Measurements from ENCODE around the gene SLC25A21. TPM values are rescaled to one million over a fixed set of nuclear protein-coding genes. Genes with fewer than 3 reads are reported as not detected.
"Not testable (repeated sequence)": the region's sequence is repeated elsewhere in the genome, so short reads cannot be mapped to it uniquely, and the experiment has no call there.

Gene SLC25A21
- polyA plus RNA-seq, 1 experiment: 1.5 TPM

- TF ChIP-seq CTCF (IDR thresholded peaks at IDR 0.05; ENCODE audit: low read depth, low read length): no peak
- no peaks in the 10 kb centered on the region for H3K9me3 ChIP-seq (ENCODE audit: control insufficient read depth, insufficient read depth, low read length)
- no peak overlapping the region for H3K4me3 ChIP-seq (ENCODE audit: low read depth, low read length)
- H3K27me3 ChIP-seq (ENCODE audit: control insufficient read depth, insufficient read depth, low read length): no peaks in the 10 kb centered on the region
- no peak for DNase-seq (ENCODE audit: low read depth, low spot score)
- H3K27ac ChIP-seq (ENCODE audit: low read depth, low read length): no peak overlapping the region
- ChIA-PET POLR2A (no interaction called here), CTCF (interaction anchor here (1.6 to 1.9 kb wide), 2 partner anchors 27 to 235 kb away, joined by 5 to 6 read pairs; no protein-coding TSS in a partner anchor)
Measured at GRCh38 chr14:36915081-36915480, 257.3 kb downstream of the SLC25A21 start.

- no peak for DNase-seq (ENCODE audit: low read depth, low spot score)
- Histone ChIP-seq H3K27me3 (ENCODE audit: control insufficient read depth, insufficient read depth, low read length) (peaks cover 3% of the 10 kb centered on the region), H3K9me3 (ENCODE audit: control insufficient read depth, insufficient read depth, low read length) (no peaks in the 10 kb centered on the region), H3K4me3 (ENCODE audit: low read depth, low read length) (no peak overlapping the region), H3K27ac (ENCODE audit: low read depth, low read length) (no peak overlapping the region)
- CTCF ChIA-PET: no interaction called here
- POLR2A ChIA-PET: no interaction called here
- no peak for TF ChIP-seq CTCF (IDR thresholded peaks at IDR 0.05; ENCODE audit: low read depth, low read length)
Measured at GRCh38 chr14:36910578-36910977, 261.8 kb downstream of the SLC25A21 start.

DNA sequence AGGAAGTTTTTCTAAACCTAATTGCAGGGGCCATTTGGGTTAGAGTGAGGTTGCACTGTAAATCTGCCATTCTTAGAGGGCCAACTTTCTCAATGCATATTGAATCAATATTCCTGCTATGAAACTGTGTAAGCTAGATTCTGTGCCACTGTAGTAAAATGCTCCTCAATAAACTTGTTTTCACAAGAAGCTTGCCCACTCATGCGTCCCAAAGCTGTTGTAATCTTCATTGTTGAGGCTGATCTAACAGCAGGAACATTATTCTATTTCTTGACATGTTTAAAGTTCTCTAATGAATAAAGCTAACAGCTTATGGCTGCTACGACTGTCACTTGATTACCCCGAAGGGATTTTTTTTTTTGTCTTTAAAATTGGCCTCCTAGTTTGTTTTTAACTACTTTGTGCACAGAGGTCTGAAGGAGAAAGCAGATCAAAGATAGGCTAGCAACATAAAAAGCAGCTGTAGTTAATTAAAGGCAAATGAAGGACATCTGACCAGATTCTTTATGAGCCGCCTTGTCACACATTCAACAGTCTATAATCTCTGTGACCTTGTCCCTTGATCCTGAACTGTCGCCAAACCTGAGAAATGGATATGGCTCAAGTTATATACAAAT lies 267.0 kb downstream of the SLC25A21 start:
- DNase-seq (ENCODE audit: low read depth, low spot score): no peak
- Histone ChIP-seq H3K27me3 (ENCODE audit: control insufficient read depth, insufficient read depth, low read length) (peaks cover 3% of the 10 kb centered on the region), H3K9me3 (ENCODE audit: control insufficient read depth, insufficient read depth, low read length) (no peaks in the 10 kb centered on the region), H3K27ac (ENCODE audit: low read depth, low read length) (no peak overlapping the region), H3K4me3 (ENCODE audit: low read depth, low read length) (no peak overlapping the region)
- no peak for TF ChIP-seq CTCF (IDR thresholded peaks at IDR 0.05; ENCODE audit: low read depth, low read length)
- ChIA-PET CTCF (interaction anchor here (0.6 kb wide), 1 partner anchor 48 kb away, joined by 3 read pairs; no protein-coding TSS in a partner anchor), POLR2A (no interaction called here)

GRCh38 chr14:36901861-36902260 lies 270.5 kb downstream of the SLC25A21 start:
- Histone ChIP-seq H3K27me3 (ENCODE audit: control insufficient read depth, insufficient read depth, low read length) (no peaks in the 10 kb centered on the region), H3K9me3 (ENCODE audit: control insufficient read depth, insufficient read depth, low read length) (no peaks in the 10 kb centered on the region), H3K27ac (ENCODE audit: low read depth, low read length) (no peak overlapping the region), H3K4me3 (ENCODE audit: low read depth, low read length) (no peak overlapping the region)
- POLR2A ChIA-PET: no interaction called here
- TF ChIP-seq CTCF (IDR thresholded peaks at IDR 0.05; ENCODE audit: low read depth, low read length): no peak
- CTCF ChIA-PET: no interaction called here
- DNase-seq (ENCODE audit: low read depth, low spot score): no peak

DNA sequence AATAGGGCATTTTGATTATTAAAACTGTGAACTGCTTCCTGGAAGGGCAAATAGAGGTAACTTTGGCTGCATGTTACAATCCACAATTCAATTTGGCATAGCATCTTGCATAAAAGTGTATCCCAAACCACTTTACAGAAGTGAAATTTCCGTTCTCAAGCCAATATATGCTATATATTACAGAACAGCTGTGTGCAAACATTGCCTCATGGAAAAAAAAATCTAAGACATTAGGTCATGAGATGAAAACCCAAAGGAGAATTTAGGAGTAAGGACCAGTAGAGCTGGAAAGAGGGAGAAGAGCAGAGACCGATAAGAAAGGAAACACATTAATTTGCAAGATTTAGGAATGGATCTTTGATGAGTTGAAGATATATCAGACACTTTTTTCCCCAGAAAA lies 271.6 kb downstream of the SLC25A21 start:
- Histone ChIP-seq H3K27me3 (ENCODE audit: control insufficient read depth, insufficient read depth, low read length) (no peaks in the 10 kb centered on the region), H3K4me3 (ENCODE audit: low read depth, low read length) (no peak overlapping the region), H3K9me3 (ENCODE audit: control insufficient read depth, insufficient read depth, low read length) (no peaks in the 10 kb centered on the region), H3K27ac (ENCODE audit: low read depth, low read length) (no peak overlapping the region)
- no peak for TF ChIP-seq CTCF (IDR thresholded peaks at IDR 0.05; ENCODE audit: low read depth, low read length)
- POLR2A ChIA-PET: no interaction called here
- CTCF ChIA-PET: no interaction called here
- no peak for DNase-seq (ENCODE audit: low read depth, low spot score)

GRCh38 chr14:36896300-36896699 lies 276.1 kb downstream of the SLC25A21 start:
- H3K27ac ChIP-seq (ENCODE audit: low read depth, low read length); DNase-seq (ENCODE audit: low read depth, low spot score); POLR2A ChIA-PET; H3K27me3 ChIP-seq (ENCODE audit: control insufficient read depth, insufficient read depth, low read length); H3K9me3 ChIP-seq (ENCODE audit: control insufficient read depth, insufficient read depth, low read length); H3K4me3 ChIP-seq (ENCODE audit: low read depth, low read length): not testable (repeated sequence)
- CTCF ChIA-PET: interaction anchor here (0.8 kb wide), 1 partner anchor 221 kb away, joined by 3 read pairs; no protein-coding TSS in a partner anchor
